PC-3 (cell line): ENCODE measurements around the gene LKAAEAR1. TPM values are rescaled to one million over a fixed set of nuclear protein-coding genes. Genes with fewer than 3 reads are reported as not detected.

ENCODE experiments used
- ATAC-seq: fragments of 200-7000 bp; cut with Tn5 transposase; 2 replicates; pipeline ENCODE4 v1.9.1; 2020; ENCODE audit warnings: mild to moderate bottlenecking, moderate library complexity
- BruUV-seq: library from RNA; stranded (reverse); fragments of 400-500 nt; replicated peaks from 2 replicates; lab custom pipeline; 2021; lab: Mats Ljungman, UMichigan
- CTCF ChIA-PET: fragments of 300-600 bp; sonication (Branson Sonifier 250); formaldehyde crosslinking; loops from one replicate; lab custom pipeline; 2022; ENCODE audit warnings: antibody characterized with exemption; lab: Charles Lee
- POLR2A ChIA-PET: fragments of 300-600 bp; sonication (Branson Sonifier 250); formaldehyde crosslinking; loops from one replicate; lab custom pipeline; 2022; ENCODE audit warnings: antibody characterized with exemption; ENCODE audit not compliant: unreplicated experiment; lab: Charles Lee
- DNase-seq: peaks from one replicate; pipeline ENCODE4 v3.0.0-alpha.2; 2015
- H2AFZ ChIP-seq: fragments of 300-600 bp; sonication (generic); 2 replicates; pipeline ENCODE4 v1.6.0; 2016; ENCODE audit warnings: antibody characterized with exemption, low read length
- H3F3A ChIP-seq: fragments of 300-600 bp; sonication (generic); one replicate; pipeline ENCODE4 v1.6.0; 2017; ENCODE audit warnings: antibody characterized with exemption, low read length, control low read depth, mild to moderate bottlenecking; ENCODE audit not compliant: unreplicated experiment
- H3K27ac ChIP-seq: fragments of 300-600 bp; sonication (generic); 2 replicates; pipeline ENCODE4 v1.5.1; 2016; ENCODE audit warnings: mild to moderate bottlenecking, low read length
- H3K27me3 ChIP-seq: fragments of 300-600 bp; sonication (generic); 2 replicates; pipeline ENCODE4 v1.6.1; 2016; ENCODE audit warnings: low read length, mixed read lengths
- H3K36me3 ChIP-seq: fragments of 300-600 bp; sonication (generic); 2 replicates; pipeline ENCODE4 v1.6.1; 2016; ENCODE audit warnings: low read depth, mixed run types, low read length, mixed read lengths
- H3K4me1 ChIP-seq: fragments of 300-600 bp; sonication (generic); 2 replicates; pipeline ENCODE4 v1.5.1; 2016; ENCODE audit warnings: low read length; ENCODE audit not compliant: insufficient read depth
- H3K4me2 ChIP-seq: fragments of 300-600 bp; sonication (generic); 2 replicates; pipeline ENCODE4 v1.6.0; 2016; ENCODE audit warnings: low read length
- H3K4me3 ChIP-seq: fragments of 300-600 bp; sonication (generic); 2 replicates; pipeline ENCODE4 v1.5.1; 2016; ENCODE audit warnings: mild to moderate bottlenecking, low read length, mixed read lengths
- H3K79me2 ChIP-seq: fragments of 300-600 bp; sonication (generic); 2 replicates; pipeline ENCODE4 v1.6.1; 2017; ENCODE audit warnings: low read length, mixed read lengths
- H3K9ac ChIP-seq: fragments of 300-600 bp; sonication (generic); 2 replicates; pipeline ENCODE4 v1.6.0; 2016; ENCODE audit warnings: mild to moderate bottlenecking, low read length
- H3K9me2 ChIP-seq: fragments of 300-600 bp; sonication (generic); replicated peaks from 2 replicates; pipeline ENCODE4 v1.6.1; 2016; ENCODE audit warnings: mixed run types, low read length, mixed read lengths
- H3K9me3 ChIP-seq: fragments of 300-600 bp; sonication (generic); 2 replicates; pipeline ENCODE4 v1.6.1; 2016; ENCODE audit warnings: low read length, mixed read lengths
- H4K20me1 ChIP-seq: fragments of 300-600 bp; sonication (generic); 2 replicates; pipeline ENCODE4 v1.6.1; 2016; ENCODE audit warnings: low read length, mixed read lengths
- EZH2 ChIP-seq: fragments of 300-600 bp; sonication (generic); IDR thresholded peaks from one replicate; pipeline ENCODE4 v1.6.1; 2017; ENCODE audit warnings: antibody characterized with exemption, mild to moderate bottlenecking, low read length; ENCODE audit not compliant: unreplicated experiment
- EZH2phosphoT487 ChIP-seq: fragments of 300-600 bp; sonication (generic); IDR thresholded peaks from 2 replicates; pipeline ENCODE4 v1.6.1; 2018; ENCODE audit warnings: mild to moderate bottlenecking, antibody characterized with exemption, low read length, borderline replicate concordance
- intact Hi-C: fragments of 100-400 bp; cut with micrococcal nuclease; formaldehyde crosslinking; loops from 2 replicates; pipeline ENCODE4 v1.9.0; 2023
- total RNA-seq: library from RNA; depleted of rRNA; stranded (reverse); fragments of >200 nt; gene quantifications from 2 replicates; pipeline ENCODE4 v1.2.3, GENCODE V29; 2014
- TF ChIP-seq, protein P1 (sequence below): fragments of 300-600 bp; sonication (generic); conservative IDR thresholded peaks from 2 replicates; pipeline ENCODE4 v1.5.1; 2017; ENCODE audit warnings: antibody characterized with exemption, low read depth, mild to moderate bottlenecking, low read length

The LKAAEAR1 gene
- total RNA-seq, 1 experiment from 2014 or later = 1.1 TPM

- Histone ChIP-seq H4K20me1 (no peaks in the 10 kb centered on the region), H3K4me3 (no peak overlapping the region), H3F3A (no peaks in the 10 kb centered on the region), H3K9ac (no peak overlapping the region), H3K9me3 (no peaks in the 10 kb centered on the region), H3K27ac (no peak overlapping the region), H2AFZ (no peak overlapping the region), H3K79me2 (no peaks in the 10 kb centered on the region), H3K27me3 (0 out of 2 replicates have a peak, but pooled peaks cover 3% of the 10 kb centered on the region), H3K9me2 (no peaks in the 10 kb centered on the region), H3K4me2 (no peak overlapping the region), H3K4me1 (no peaks in the 10 kb centered on the region), H3K36me3 (no peaks in the 10 kb centered on the region)
- ChIA-PET CTCF (no interaction called here), POLR2A (no interaction called here)
- no TSS peak for BruUV-seq
- ATAC-seq = no peak
- no peak for DNase-seq
- intact Hi-C loops = no loop called here
- TF ChIP-seq, protein P1, sequence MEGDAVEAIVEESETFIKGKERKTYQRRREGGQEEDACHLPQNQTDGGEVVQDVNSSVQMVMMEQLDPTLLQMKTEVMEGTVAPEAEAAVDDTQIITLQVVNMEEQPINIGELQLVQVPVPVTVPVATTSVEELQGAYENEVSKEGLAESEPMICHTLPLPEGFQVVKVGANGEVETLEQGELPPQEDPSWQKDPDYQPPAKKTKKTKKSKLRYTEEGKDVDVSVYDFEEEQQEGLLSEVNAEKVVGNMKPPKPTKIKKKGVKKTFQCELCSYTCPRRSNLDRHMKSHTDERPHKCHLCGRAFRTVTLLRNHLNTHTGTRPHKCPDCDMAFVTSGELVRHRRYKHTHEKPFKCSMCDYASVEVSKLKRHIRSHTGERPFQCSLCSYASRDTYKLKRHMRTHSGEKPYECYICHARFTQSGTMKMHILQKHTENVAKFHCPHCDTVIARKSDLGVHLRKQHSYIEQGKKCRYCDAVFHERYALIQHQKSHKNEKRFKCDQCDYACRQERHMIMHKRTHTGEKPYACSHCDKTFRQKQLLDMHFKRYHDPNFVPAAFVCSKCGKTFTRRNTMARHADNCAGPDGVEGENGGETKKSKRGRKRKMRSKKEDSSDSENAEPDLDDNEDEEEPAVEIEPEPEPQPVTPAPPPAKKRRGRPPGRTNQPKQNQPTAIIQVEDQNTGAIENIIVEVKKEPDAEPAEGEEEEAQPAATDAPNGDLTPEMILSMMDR = no peak
- TF ChIP-seq EZH2 (no peak), EZH2phosphoT487 (no peak)
These were observed 22.3 kb upstream of the LKAAEAR1 start for GRCh38 chr20:64106435-64106961.

GRCh38 chr20:64105846-64106434 lies 21.7 kb upstream of the LKAAEAR1 start:
- Histone ChIP-seq H3K9me2 (no peaks in the 10 kb centered on the region), H3K9me3 (no peaks in the 10 kb centered on the region), H4K20me1 (no peaks in the 10 kb centered on the region), H3K27ac (no peak overlapping the region), H3F3A (no peaks in the 10 kb centered on the region), H3K36me3 (no peaks in the 10 kb centered on the region), H3K9ac (no peak overlapping the region), H3K4me2 (no peak overlapping the region), H3K27me3 (0 out of 2 replicates have a peak, but pooled peaks cover 7% of the 10 kb centered on the region), H3K79me2 (no peaks in the 10 kb centered on the region), H2AFZ (no peak overlapping the region), H3K4me1 (no peaks in the 10 kb centered on the region), H3K4me3 (no peak overlapping the region)
- intact Hi-C loops = no loop called here
- ChIA-PET POLR2A (no interaction called here), CTCF (no interaction called here)
- ATAC-seq = no peak
- BruUV-seq = no TSS peak
- TF ChIP-seq EZH2 (no peak), EZH2phosphoT487 (no peak)
- TF ChIP-seq, protein P1 = no peak
- no peak for DNase-seq
